Measurements from ENCODE around the gene MUSK.

GRCh38 chr9:110830495-110830894 lies 161.9 kb downstream of the MUSK start:
- no peak for TF ChIP-seq EZH2 (IDR thresholded peaks at IDR 0.05)
- no peak for TF ChIP-seq CTCF (IDR thresholded peaks at IDR 0.05)
- no peak for TF ChIP-seq EZH2phosphoT487 (IDR thresholded peaks at IDR 0.05)

All from neural progenitor cell (in vitro differentiated cells).